ENCODE measurements around the gene CASTOR1.

Gene CASTOR1

DNA sequence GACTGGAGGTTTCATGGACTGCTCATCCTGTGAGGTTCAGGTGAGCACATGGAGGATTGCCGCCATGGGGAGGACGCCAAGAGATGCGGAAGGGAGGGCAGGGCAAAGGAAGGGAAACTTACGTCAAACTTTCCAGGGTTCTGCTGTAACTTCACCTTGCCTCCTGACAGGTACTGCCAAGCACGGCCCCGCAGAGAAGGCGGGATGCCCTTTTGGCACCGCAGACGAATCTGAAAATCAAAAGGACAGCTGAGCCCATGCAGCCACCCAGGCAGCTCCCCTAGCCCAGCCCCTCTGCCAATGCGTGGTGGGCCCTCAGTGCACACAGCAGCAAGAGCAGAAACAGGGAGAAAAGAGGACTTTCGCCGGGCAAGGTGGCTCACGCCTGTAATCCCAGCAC, 10.0 kb upstream of the CASTOR1 start:
- intact Hi-C loops (cut with micrococcal nuclease), result no loop called here
- Mint-ChIP-seq H3K9me3 (no peaks in the 10 kb centered on the region), H3K36me3 (ENCODE audit: low read depth) (peaks cover 100% of the 10 kb centered on the region), H3K27me3 (no peaks in the 10 kb centered on the region), H3K4me1 (ENCODE audit: low read depth) (peaks cover 40% of the 10 kb centered on the region), H3K27ac (no peak overlapping the region), H3K4me3 (no peak overlapping the region)

- H3K27ac Mint-ChIP-seq, result no peak overlapping the region
- peaks cover 100% of the 10 kb centered on the region for H3K36me3 Mint-ChIP-seq (ENCODE audit: low read depth)
- no peak overlapping the region for H3K4me3 Mint-ChIP-seq
- H3K27me3 Mint-ChIP-seq, result no peaks in the 10 kb centered on the region
- peaks cover 28% of the 10 kb centered on the region for H3K4me1 Mint-ChIP-seq (ENCODE audit: low read depth)
- intact Hi-C loops (cut with micrococcal nuclease), result no loop called here
- no peaks in the 10 kb centered on the region for H3K9me3 Mint-ChIP-seq
These were observed 8.8 kb upstream of the CASTOR1 start for GRCh38 chr22:30297991-30298701.

- Mint-ChIP-seq H3K4me1 (ENCODE audit: low read depth) (peaks cover 21% of the 10 kb centered on the region), H3K36me3 (ENCODE audit: low read depth) (peaks cover 100% of the 10 kb centered on the region), H3K4me3 (no peak overlapping the region), H3K27me3 (no peaks in the 10 kb centered on the region), H3K27ac (no peak overlapping the region), H3K9me3 (no peaks in the 10 kb centered on the region)
- intact Hi-C loops (cut with micrococcal nuclease), result no loop called here
These were observed 8.1 kb upstream of the CASTOR1 start for GRCh38 chr22:30297276-30297990.

- Mint-ChIP-seq H3K4me3 (no peak overlapping the region), H3K4me1 (ENCODE audit: low read depth) (peaks cover 15% of the 10 kb centered on the region), H3K27me3 (no peaks in the 10 kb centered on the region), H3K27ac (no peak overlapping the region), H3K9me3 (no peaks in the 10 kb centered on the region), H3K36me3 (ENCODE audit: low read depth) (peaks cover 100% of the 10 kb centered on the region)
- intact Hi-C loops (cut with micrococcal nuclease), result no loop called here
These were observed 7.5 kb upstream of the CASTOR1 start for GRCh38 chr22:30296833-30297232.

GRCh38 chr22:30296324-30296723, 7.0 kb upstream of the CASTOR1 start:
- intact Hi-C loops (cut with micrococcal nuclease), result no loop called here
- Mint-ChIP-seq H3K36me3 (ENCODE audit: low read depth) (peaks cover 100% of the 10 kb centered on the region), H3K4me3 (no peak overlapping the region), H3K9me3 (no peaks in the 10 kb centered on the region), H3K27me3 (no peaks in the 10 kb centered on the region), H3K4me1 (ENCODE audit: low read depth) (peaks cover 15% of the 10 kb centered on the region), H3K27ac (no peak overlapping the region)

- H3K4me1 Mint-ChIP-seq (ENCODE audit: low read depth), result peaks cover 15% of the 10 kb centered on the region
- intact Hi-C loops (cut with micrococcal nuclease), result no loop called here
- H3K27me3 Mint-ChIP-seq, result no peaks in the 10 kb centered on the region
- peaks cover 96% of the 10 kb centered on the region for H3K36me3 Mint-ChIP-seq (ENCODE audit: low read depth)
- no peaks in the 10 kb centered on the region for H3K9me3 Mint-ChIP-seq
- no peak overlapping the region for H3K4me3 Mint-ChIP-seq
- no peak overlapping the region for H3K27ac Mint-ChIP-seq
These were observed 6.3 kb upstream of the CASTOR1 start for GRCh38 chr22:30295576-30295975.

- Mint-ChIP-seq H3K27ac (no peak overlapping the region), H3K4me1 (ENCODE audit: low read depth) (peaks cover 21% of the 10 kb centered on the region), H3K4me3 (no peak overlapping the region), H3K9me3 (no peaks in the 10 kb centered on the region), H3K36me3 (ENCODE audit: low read depth) (peaks cover 88% of the 10 kb centered on the region), H3K27me3 (no peaks in the 10 kb centered on the region)
- intact Hi-C loops (cut with micrococcal nuclease), result no loop called here
These were observed 5.5 kb upstream of the CASTOR1 start for GRCh38 chr22:30294830-30295229.

DNA sequence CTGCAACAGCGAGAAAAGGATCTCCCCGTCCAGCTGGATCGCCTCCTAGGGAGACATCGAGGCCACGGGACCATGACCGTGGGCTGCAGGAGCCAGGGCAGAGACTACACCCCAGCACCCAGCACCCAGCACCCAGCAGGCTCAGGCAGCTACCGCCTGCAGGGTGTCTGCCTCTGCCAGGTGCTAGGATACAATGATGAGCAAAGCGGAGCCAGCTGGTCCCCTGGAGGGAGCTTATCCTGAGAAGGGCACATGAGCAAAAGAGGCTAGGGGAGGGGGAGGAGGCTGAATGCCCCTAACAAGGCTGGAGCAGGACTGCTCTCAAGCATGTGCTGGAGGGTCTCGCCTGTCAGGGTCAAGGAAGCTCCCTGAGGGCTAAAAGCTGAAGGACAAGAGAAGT, 4.8 kb upstream of the CASTOR1 start:
- H3K9me3 Mint-ChIP-seq, result no peaks in the 10 kb centered on the region
- no peaks in the 10 kb centered on the region for H3K27me3 Mint-ChIP-seq
- no peak overlapping the region for H3K27ac Mint-ChIP-seq
- peaks cover 81% of the 10 kb centered on the region for H3K36me3 Mint-ChIP-seq (ENCODE audit: low read depth)
- no peak overlapping the region for H3K4me3 Mint-ChIP-seq
- peaks cover 23% of the 10 kb centered on the region for H3K4me1 Mint-ChIP-seq (ENCODE audit: low read depth)
- intact Hi-C loops (cut with micrococcal nuclease), result no loop called here

GRCh38 chr22:30293026-30293425, 3.7 kb upstream of the CASTOR1 start:
- no peaks in the 10 kb centered on the region for H3K9me3 Mint-ChIP-seq
- H3K4me1 Mint-ChIP-seq (ENCODE audit: low read depth), result peaks cover 33% of the 10 kb centered on the region
- H3K27ac Mint-ChIP-seq, result no peak overlapping the region
- H3K4me3 Mint-ChIP-seq, result no peak overlapping the region
- peaks cover 70% of the 10 kb centered on the region for H3K36me3 Mint-ChIP-seq (ENCODE audit: low read depth)
- no peaks in the 10 kb centered on the region for H3K27me3 Mint-ChIP-seq
- intact Hi-C loops (cut with micrococcal nuclease), result no loop called here

GRCh38 chr22:30292069-30292970, 3.0 kb upstream of the CASTOR1 start:
- H3K27ac Mint-ChIP-seq, result peak overlapping the region; percentile 90
- no peaks in the 10 kb centered on the region for H3K27me3 Mint-ChIP-seq
- H3K36me3 Mint-ChIP-seq (ENCODE audit: low read depth), result peaks cover 63% of the 10 kb centered on the region
- peaks cover 40% of the 10 kb centered on the region for H3K4me1 Mint-ChIP-seq (ENCODE audit: low read depth)
- no peak overlapping the region for H3K4me3 Mint-ChIP-seq
- intact Hi-C loops (cut with micrococcal nuclease), result no loop called here
- no peaks in the 10 kb centered on the region for H3K9me3 Mint-ChIP-seq

DNA sequence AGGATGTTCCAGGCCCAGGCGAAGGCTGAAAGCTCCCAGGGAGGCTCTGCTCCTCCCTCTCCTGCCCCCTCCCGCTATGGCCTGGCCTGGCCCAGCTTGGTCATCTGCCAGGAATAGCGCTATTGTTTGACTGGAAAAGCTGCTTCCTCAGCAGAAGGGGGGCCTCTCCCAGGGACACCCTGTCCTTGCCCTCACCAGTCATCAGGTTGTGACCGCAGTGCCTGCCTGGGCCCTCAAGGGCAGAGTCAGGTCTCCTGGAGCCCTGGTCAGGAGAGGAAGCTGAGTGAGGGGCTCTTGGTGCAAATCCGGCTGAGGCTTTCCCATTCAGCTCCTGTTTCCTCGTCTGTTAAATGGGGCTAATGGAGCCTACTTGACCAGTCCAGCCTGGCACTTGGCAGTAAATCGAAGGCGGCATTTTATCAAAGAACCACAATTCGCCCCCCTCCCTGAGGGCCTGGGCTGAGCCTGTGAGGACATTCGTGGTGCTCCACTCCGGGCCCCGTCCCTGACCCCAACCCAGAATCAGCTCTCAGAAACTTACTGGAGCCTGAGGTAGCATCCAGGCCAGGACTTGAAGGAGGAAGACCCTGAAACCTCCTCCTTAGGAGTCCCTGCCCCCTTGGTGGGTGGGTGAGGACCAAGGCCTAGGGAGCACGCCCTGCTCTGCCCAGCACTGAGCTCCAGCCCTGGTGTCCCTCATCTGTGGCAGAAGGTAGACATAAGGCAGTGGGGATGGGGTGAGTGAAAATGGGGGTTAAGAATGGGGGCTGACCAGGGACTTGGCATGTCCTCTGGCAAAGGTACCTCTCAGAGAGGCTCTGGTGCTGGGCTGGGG, 2.0 kb upstream of the CASTOR1 start:
- peaks cover 50% of the 10 kb centered on the region for H3K4me1 Mint-ChIP-seq (ENCODE audit: low read depth)
- H3K27ac Mint-ChIP-seq, result peak overlapping the region; percentile 90
- H3K9me3 Mint-ChIP-seq, result no peaks in the 10 kb centered on the region
- H3K36me3 Mint-ChIP-seq (ENCODE audit: low read depth), result peaks cover 58% of the 10 kb centered on the region
- intact Hi-C loops (cut with micrococcal nuclease), result no loop called here
- H3K4me3 Mint-ChIP-seq, result no peak overlapping the region
- no peaks in the 10 kb centered on the region for H3K27me3 Mint-ChIP-seq

DNA sequence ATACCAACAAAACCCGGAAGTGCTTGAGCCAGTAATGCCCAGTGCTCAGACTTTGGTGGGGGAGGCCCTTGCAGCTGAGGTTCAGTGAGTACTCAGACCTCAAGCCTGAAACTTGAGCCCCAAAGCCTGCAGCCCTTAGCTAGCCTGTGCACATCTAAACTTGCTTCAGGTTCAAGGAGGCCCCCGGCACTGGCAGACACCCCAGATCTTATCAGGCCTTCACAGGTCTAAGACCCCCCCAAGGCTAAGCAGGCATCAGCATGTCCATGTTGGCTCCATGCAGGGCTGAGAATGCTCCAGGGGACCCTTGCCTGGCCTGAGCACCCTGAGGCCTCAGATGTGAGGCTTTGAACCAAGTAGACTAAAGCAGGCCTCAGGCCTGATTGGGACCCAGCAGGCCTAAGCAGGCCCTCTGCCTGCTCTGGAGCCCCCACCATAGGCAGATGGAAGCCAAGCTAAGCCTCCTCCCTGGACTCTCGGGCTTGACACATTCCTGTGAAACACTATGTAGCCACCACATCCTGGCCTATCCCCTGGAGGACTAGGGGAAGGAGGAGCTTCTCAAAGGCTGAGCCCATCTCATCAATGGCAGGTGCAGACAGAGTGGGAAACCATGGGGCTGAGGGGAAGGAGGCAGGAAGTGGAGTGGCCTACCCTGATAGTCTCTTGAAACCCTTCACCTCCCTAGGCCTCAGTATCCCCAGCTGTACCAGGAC, 1.2 kb upstream of the CASTOR1 start:
- peak overlapping the region; percentile 79 for H3K4me3 Mint-ChIP-seq
- no peaks in the 10 kb centered on the region for H3K9me3 Mint-ChIP-seq
- H3K27me3 Mint-ChIP-seq, result no peaks in the 10 kb centered on the region
- intact Hi-C loops (cut with micrococcal nuclease), result no loop called here
- H3K27ac Mint-ChIP-seq, result peak overlapping the region; percentile 90
- H3K36me3 Mint-ChIP-seq (ENCODE audit: low read depth), result peaks cover 55% of the 10 kb centered on the region
- peaks cover 58% of the 10 kb centered on the region for H3K4me1 Mint-ChIP-seq (ENCODE audit: low read depth)

GRCh38 chr22:30289980-30290313, 642 bp upstream of the CASTOR1 start:
- H3K27me3 Mint-ChIP-seq, result peaks cover 1% of the 10 kb centered on the region
- H3K36me3 Mint-ChIP-seq (ENCODE audit: low read depth), result peaks cover 55% of the 10 kb centered on the region
- peak overlapping the region; percentile 79 for H3K4me3 Mint-ChIP-seq
- intact Hi-C loops (cut with micrococcal nuclease), result loop anchor here (1.0 to 10.0 kb wide), 5 partner anchors 12 to 175 kb away; partner anchors contain the start of genes SF3A1 and TBC1D10A
- peaks cover 64% of the 10 kb centered on the region for H3K4me1 Mint-ChIP-seq (ENCODE audit: low read depth)
- H3K9me3 Mint-ChIP-seq, result no peaks in the 10 kb centered on the region
- peak overlapping the region; percentile 90 for H3K27ac Mint-ChIP-seq
